ENCODE data around the gene ASAP2.

ASAP2 gene

DNA sequence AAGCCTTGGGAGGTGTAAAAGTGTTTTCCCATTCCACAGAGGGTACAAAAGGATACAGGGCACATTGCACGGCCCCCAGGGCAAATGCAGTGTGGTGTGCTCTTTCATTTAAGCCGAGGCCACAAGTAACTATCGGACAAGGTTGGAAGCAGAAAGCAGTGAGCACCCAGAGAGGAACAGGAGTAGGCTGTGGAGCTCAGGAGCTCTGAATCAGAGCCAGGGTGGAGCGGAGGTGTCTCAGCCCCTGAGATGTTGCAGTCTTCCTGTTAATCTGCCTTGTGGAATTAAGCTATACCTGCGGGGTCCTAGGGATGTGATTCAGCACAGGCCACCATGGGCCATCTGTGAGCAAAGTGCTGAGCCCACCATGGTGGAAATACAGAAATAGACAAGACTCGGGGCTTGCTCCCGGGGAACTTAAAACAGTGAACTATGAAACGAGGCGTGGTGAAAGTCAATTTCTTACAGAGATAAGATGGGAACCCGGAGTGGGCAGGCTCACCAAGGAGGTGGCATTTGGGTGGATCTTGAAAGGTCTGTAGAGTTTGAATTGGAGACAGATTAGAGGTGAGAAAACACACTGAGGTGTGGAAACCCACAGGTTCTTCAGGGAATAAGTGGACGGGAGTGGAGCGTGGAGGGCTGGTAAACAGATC, 44.0 kb downstream of the ASAP2 start:
- TF ChIP-seq, protein P1, sequence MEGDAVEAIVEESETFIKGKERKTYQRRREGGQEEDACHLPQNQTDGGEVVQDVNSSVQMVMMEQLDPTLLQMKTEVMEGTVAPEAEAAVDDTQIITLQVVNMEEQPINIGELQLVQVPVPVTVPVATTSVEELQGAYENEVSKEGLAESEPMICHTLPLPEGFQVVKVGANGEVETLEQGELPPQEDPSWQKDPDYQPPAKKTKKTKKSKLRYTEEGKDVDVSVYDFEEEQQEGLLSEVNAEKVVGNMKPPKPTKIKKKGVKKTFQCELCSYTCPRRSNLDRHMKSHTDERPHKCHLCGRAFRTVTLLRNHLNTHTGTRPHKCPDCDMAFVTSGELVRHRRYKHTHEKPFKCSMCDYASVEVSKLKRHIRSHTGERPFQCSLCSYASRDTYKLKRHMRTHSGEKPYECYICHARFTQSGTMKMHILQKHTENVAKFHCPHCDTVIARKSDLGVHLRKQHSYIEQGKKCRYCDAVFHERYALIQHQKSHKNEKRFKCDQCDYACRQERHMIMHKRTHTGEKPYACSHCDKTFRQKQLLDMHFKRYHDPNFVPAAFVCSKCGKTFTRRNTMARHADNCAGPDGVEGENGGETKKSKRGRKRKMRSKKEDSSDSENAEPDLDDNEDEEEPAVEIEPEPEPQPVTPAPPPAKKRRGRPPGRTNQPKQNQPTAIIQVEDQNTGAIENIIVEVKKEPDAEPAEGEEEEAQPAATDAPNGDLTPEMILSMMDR (IDR thresholded peaks at IDR 0.05; ENCODE audit: insufficient read depth, low read depth, low read length, missing control alignments) = no peak
- peak; percentile 72 for DNase-seq (ENCODE audit: low read depth)
- H3K4me3 ChIP-seq (ENCODE audit: low read length) = no peak overlapping the region

- peak; percentile 87 for DNase-seq (ENCODE audit: low read depth)
- no peak overlapping the region for H3K4me3 ChIP-seq (ENCODE audit: low read length)
- TF ChIP-seq, protein P1 (IDR thresholded peaks at IDR 0.05; ENCODE audit: insufficient read depth, low read depth, low read length, missing control alignments) = no peak
These were observed 44.8 kb downstream of the ASAP2 start for GRCh38 chr2:9251154-9252001.

DNA sequence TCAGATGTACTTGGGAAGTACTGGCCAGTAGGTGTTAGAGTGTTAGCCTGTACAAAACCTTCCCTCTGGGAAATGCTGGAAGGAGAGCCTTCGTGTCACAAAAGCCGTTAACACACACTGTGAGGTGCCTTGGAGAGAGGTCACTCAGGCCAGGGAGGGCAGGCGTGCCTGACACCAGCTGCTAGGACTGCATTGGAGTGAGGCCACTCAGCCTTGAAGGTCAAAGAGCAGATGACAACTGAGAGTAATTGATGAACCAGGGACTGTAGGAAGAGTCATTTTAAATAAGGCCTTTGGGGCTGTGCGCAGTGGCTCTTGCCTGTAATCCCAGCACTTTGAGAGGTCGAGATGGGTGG, 45.4 kb downstream of the ASAP2 start:
- DNase-seq (ENCODE audit: low read depth) = no peak
- no peak overlapping the region for H3K4me3 ChIP-seq (ENCODE audit: low read length)
- TF ChIP-seq, protein P1 (IDR thresholded peaks at IDR 0.05; ENCODE audit: insufficient read depth, low read depth, low read length, missing control alignments) = no peak

DNA sequence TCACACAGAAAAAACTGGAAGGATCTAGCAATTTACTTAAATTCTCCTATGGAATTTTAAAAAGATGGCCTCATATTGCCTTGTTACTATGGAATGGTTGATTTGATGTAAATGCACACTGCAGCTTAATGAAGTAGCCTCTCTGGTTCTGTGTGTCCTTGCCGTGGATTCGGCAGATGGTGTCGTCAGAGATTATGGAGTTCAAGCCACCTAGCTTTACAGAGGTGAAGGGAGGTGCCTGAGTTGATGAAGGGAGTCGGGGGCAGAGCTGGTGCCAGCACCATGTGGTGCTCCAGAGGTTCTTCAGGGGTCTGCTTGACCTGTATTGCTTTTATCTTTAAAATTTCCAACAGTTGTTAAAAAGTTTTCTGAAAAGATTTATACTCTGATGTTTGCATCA, 48.8 kb downstream of the ASAP2 start:
- TF ChIP-seq, protein P1 (IDR thresholded peaks at IDR 0.05; ENCODE audit: insufficient read depth, low read depth, low read length, missing control alignments) = no peak
- no peak overlapping the region for H3K4me3 ChIP-seq (ENCODE audit: low read length)
- no peak for DNase-seq (ENCODE audit: low read depth)

GRCh38 chr2:9256147-9256546, 49.5 kb downstream of the ASAP2 start:
- TF ChIP-seq, protein P1 (IDR thresholded peaks at IDR 0.05; ENCODE audit: insufficient read depth, low read depth, low read length, missing control alignments) = no peak
- H3K4me3 ChIP-seq (ENCODE audit: low read length) = no peak overlapping the region
- DNase-seq (ENCODE audit: low read depth) = no peak

- H3K4me3 ChIP-seq (ENCODE audit: low read length) = no peak overlapping the region
- no peak for DNase-seq (ENCODE audit: low read depth)
- TF ChIP-seq, protein P1 (IDR thresholded peaks at IDR 0.05; ENCODE audit: insufficient read depth, low read depth, low read length, missing control alignments) = no peak
These were observed 50.0 kb downstream of the ASAP2 start for GRCh38 chr2:9256570-9257043.

Data from epithelial cell of esophagus (primary cell).